ENCODE results near the gene OCIAD1. TPM values are rescaled to one million over a fixed set of nuclear protein-coding genes. Genes with fewer than 3 reads are reported as not detected.
"Not testable (repeated sequence)": the region's sequence is repeated elsewhere in the genome, so short reads cannot be mapped to it uniquely, and the experiment has no call there.

The OCIAD1 gene
- total RNA-seq, 1 experiment from 2014 or later: 182 TPM

- not testable (repeated sequence) for DNase-seq (ENCODE audit: low read depth)
Measured at GRCh38 chr4:48889750-48890149, 58.9 kb downstream of the OCIAD1 start.

- no peak for DNase-seq (ENCODE audit: low read depth)
Measured at GRCh38 chr4:48891028-48891619, 60.2 kb downstream of the OCIAD1 start.

GRCh38 chr4:48896845-48897244, 66.0 kb downstream of the OCIAD1 start:
- DNase-seq (ENCODE audit: low read depth): no peak

GRCh38 chr4:48898733-48899431, 68.0 kb downstream of the OCIAD1 start:
- DNase-seq (ENCODE audit: low read depth): no peak

- no peak for DNase-seq (ENCODE audit: low read depth)
Measured at GRCh38 chr4:48899432-48899749, 68.5 kb downstream of the OCIAD1 start.

- peak; percentile 23 for DNase-seq (ENCODE audit: low read depth)
Measured at GRCh38 chr4:48899950-48900349, 69.1 kb downstream of the OCIAD1 start.

GRCh38 chr4:48901196-48901595, 70.3 kb downstream of the OCIAD1 start:
- DNase-seq (ENCODE audit: low read depth): no peak

GRCh38 chr4:48902266-48902665, 71.4 kb downstream of the OCIAD1 start:
- DNase-seq (ENCODE audit: low read depth): peak; percentile 40

GRCh38 chr4:48904101-48904500, 73.2 kb downstream of the OCIAD1 start:
- peak; percentile 74 for DNase-seq (ENCODE audit: low read depth)

- DNase-seq (ENCODE audit: low read depth): no peak
Measured at GRCh38 chr4:48904541-48905142, 73.8 kb downstream of the OCIAD1 start.

GRCh38 chr4:48905363-48906015, 74.6 kb downstream of the OCIAD1 start:
- peak; percentile 65 for DNase-seq (ENCODE audit: low read depth)

GRCh38 chr4:48906206-48907173, 75.6 kb downstream of the OCIAD1 start, which contains the start of gene OCIAD2:
Gene OCIAD2 (minus strand): TSS chr4:48906774. CDS start chr4:48904549, 2,225 bp downstream.
- peak; percentile 37 for DNase-seq (ENCODE audit: low read depth)

GRCh38 chr4:48907706-48908477, 77.0 kb downstream of the OCIAD1 start:
- no peak for DNase-seq (ENCODE audit: low read depth)

GRCh38 chr4:48908687-48909086, 77.8 kb downstream of the OCIAD1 start:
- no peak for DNase-seq (ENCODE audit: low read depth)

- DNase-seq (ENCODE audit: low read depth): peak; percentile 97
Measured at GRCh38 chr4:48909697-48910096, 78.8 kb downstream of the OCIAD1 start.

GRCh38 chr4:48910511-48910910, 79.6 kb downstream of the OCIAD1 start:
- no peak for DNase-seq (ENCODE audit: low read depth)
